ENCODE measurements around the gene RAVER2. TPM values are rescaled to one million over a fixed set of nuclear protein-coding genes. Genes with fewer than 3 reads are reported as not detected.

Gene RAVER2
- total RNA-seq, 1 experiment from 2014 or later: 20.3 TPM

DNA sequence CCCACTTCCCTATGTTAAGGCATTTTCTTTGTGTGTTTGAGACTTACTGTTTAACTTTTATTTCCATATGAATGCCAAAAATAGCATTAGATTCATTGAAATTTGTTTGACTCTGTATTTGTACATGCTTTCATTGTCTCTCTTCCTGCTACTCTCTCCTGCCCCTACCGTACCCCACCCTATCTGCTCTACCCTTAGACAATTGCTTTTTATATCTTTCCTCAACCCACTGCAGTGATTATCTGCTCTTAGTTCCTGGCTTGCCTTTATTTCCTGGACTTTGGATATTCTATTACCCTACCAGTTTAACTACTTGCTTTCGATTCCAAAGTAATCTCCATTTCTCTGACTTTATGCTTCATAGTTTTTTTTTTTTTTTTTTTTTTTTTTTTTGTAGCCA lies 10.5 kb downstream of the RAVER2 start:
- POLR2A ChIA-PET: no interaction called here
- Mint-ChIP-seq H3K4me3 (no peak overlapping the region), H3K4me1 (peaks cover 38% of the 10 kb centered on the region), H3K36me3 (peaks cover 9% of the 10 kb centered on the region), H3K27ac (no peak overlapping the region; the same call in 1 of the 2 replicates), H3K27me3 (ENCODE audit: low read depth) (no peaks in the 10 kb centered on the region), H3K9me3 (peaks cover 9% of the 10 kb centered on the region)
- ATAC-seq (peak; percentile 39; the same call in 1 of the 2 replicates), DNase-seq (ENCODE audit: low spot score) (no peak)
- CTCF ChIA-PET: no interaction called here
- TF ChIP-seq ZMAT4 (CRISPR knock-in tag; IDR thresholded peaks at IDR 0.05): no peak

GRCh38 chr1:64756770-64757169 lies 11.9 kb downstream of the RAVER2 start:
- Mint-ChIP-seq H3K4me3 (no peak overlapping the region), H3K4me1 (peaks cover 28% of the 10 kb centered on the region), H3K27me3 (ENCODE audit: low read depth) (no peaks in the 10 kb centered on the region), H3K9me3 (peaks cover 9% of the 10 kb centered on the region), H3K27ac (no peak overlapping the region), H3K36me3 (peaks cover 9% of the 10 kb centered on the region)
- POLR2A ChIA-PET: no interaction called here
- CTCF ChIA-PET: no interaction called here
- DNase-seq (ENCODE audit: low spot score) (no peak), ATAC-seq (no peak)
- TF ChIP-seq SMAD4 (CRISPR knock-in tag; IDR thresholded peaks at IDR 0.05): no peak

DNA sequence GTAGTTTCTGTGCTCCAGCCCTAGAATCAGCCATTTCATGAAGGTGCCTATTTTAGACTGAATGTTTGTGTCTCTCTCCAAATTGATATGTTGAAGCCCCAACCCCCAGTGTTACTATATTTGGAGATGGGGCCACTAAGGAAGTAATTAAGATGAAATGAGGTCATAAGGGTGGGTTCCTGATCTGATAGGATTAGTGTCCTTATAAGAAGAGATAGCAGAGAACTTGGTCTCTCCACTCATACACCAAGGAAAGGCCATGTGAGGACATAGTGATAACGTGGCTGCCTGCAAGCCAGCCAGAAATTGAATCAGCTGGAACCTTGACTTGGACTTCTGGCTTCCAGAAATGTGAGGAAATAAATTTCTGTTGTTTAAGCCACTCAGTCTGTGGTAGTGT lies 12.3 kb downstream of the RAVER2 start:
- Mint-ChIP-seq H3K9me3 (peaks cover 9% of the 10 kb centered on the region), H3K36me3 (peaks cover 9% of the 10 kb centered on the region), H3K27me3 (ENCODE audit: low read depth) (no peaks in the 10 kb centered on the region), H3K4me1 (peaks cover 23% of the 10 kb centered on the region), H3K27ac (no peak overlapping the region), H3K4me3 (no peak overlapping the region)
- no peak for DNase-seq (ENCODE audit: low spot score)
- POLR2A ChIA-PET: no interaction called here
- CTCF ChIA-PET: no interaction called here
- ATAC-seq: no peak
- TF ChIP-seq GTF2I (CRISPR knock-in tag; conservative IDR thresholded peaks at IDR 0.05) (no peak), ELF4 (CRISPR knock-in tag; IDR thresholded peaks at IDR 0.05; ENCODE audit: low read depth) (no peak), ZNF532 (CRISPR knock-in tag; IDR thresholded peaks at IDR 0.05; ENCODE audit: borderline replicate concordance) (no peak), CBFB (CRISPR knock-in tag; IDR thresholded peaks at IDR 0.05; ENCODE audit: low read depth) (no peak), ZNF396 (CRISPR knock-in tag; IDR thresholded peaks at IDR 0.05; ENCODE audit: borderline replicate concordance) (no peak), ZNF121 (CRISPR knock-in tag; IDR thresholded peaks at IDR 0.05) (no peak), PRRX2 (CRISPR knock-in tag; IDR thresholded peaks at IDR 0.05) (no peak), JAZF1 (CRISPR knock-in tag; IDR thresholded peaks at IDR 0.05) (no peak), NR2C2 (CRISPR knock-in tag; IDR thresholded peaks at IDR 0.05) (no peak), ZMAT4 (CRISPR knock-in tag; IDR thresholded peaks at IDR 0.05) (no peak)
- TF ChIP-seq, protein P1, sequence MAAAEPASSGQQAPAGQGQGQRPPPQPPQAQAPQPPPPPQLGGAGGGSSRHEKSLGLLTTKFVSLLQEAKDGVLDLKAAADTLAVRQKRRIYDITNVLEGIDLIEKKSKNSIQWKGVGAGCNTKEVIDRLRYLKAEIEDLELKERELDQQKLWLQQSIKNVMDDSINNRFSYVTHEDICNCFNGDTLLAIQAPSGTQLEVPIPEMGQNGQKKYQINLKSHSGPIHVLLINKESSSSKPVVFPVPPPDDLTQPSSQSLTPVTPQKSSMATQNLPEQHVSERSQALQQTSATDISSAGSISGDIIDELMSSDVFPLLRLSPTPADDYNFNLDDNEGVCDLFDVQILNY (CRISPR knock-in tag; IDR thresholded peaks at IDR 0.05): no peak
- TF ChIP-seq, protein P2, sequence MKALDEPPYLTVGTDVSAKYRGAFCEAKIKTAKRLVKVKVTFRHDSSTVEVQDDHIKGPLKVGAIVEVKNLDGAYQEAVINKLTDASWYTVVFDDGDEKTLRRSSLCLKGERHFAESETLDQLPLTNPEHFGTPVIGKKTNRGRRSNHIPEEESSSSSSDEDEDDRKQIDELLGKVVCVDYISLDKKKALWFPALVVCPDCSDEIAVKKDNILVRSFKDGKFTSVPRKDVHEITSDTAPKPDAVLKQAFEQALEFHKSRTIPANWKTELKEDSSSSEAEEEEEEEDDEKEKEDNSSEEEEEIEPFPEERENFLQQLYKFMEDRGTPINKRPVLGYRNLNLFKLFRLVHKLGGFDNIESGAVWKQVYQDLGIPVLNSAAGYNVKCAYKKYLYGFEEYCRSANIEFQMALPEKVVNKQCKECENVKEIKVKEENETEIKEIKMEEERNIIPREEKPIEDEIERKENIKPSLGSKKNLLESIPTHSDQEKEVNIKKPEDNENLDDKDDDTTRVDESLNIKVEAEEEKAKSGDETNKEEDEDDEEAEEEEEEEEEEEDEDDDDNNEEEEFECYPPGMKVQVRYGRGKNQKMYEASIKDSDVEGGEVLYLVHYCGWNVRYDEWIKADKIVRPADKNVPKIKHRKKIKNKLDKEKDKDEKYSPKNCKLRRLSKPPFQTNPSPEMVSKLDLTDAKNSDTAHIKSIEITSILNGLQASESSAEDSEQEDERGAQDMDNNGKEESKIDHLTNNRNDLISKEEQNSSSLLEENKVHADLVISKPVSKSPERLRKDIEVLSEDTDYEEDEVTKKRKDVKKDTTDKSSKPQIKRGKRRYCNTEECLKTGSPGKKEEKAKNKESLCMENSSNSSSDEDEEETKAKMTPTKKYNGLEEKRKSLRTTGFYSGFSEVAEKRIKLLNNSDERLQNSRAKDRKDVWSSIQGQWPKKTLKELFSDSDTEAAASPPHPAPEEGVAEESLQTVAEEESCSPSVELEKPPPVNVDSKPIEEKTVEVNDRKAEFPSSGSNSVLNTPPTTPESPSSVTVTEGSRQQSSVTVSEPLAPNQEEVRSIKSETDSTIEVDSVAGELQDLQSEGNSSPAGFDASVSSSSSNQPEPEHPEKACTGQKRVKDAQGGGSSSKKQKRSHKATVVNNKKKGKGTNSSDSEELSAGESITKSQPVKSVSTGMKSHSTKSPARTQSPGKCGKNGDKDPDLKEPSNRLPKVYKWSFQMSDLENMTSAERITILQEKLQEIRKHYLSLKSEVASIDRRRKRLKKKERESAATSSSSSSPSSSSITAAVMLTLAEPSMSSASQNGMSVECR (CRISPR knock-in tag; IDR thresholded peaks at IDR 0.05; ENCODE audit: borderline replicate concordance): no peak
- TF ChIP-seq, protein P3, sequence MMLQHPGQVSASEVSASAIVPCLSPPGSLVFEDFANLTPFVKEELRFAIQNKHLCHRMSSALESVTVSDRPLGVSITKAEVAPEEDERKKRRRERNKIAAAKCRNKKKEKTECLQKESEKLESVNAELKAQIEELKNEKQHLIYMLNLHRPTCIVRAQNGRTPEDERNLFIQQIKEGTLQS (CRISPR knock-in tag; conservative IDR thresholded peaks at IDR 0.05): no peak
